ENCODE data around the gene EEF2K.
"Not testable (repeated sequence)": the region's sequence is repeated elsewhere in the genome, so short reads cannot be mapped to it uniquely, and the experiment has no call there.

Gene EEF2K

GRCh38 chr16:22213236-22213635 lies 7.2 kb downstream of the EEF2K start:
- no peak for DNase-seq

- no peak for DNase-seq
These were observed 7.7 kb downstream of the EEF2K start for GRCh38 chr16:22213801-22214200.

GRCh38 chr16:22214402-22214801 lies 8.3 kb downstream of the EEF2K start:
- DNase-seq: no peak

GRCh38 chr16:22214889-22215288 lies 8.8 kb downstream of the EEF2K start:
- DNase-seq: no peak

- no peak for DNase-seq
These were observed 10.2 kb downstream of the EEF2K start for GRCh38 chr16:22216191-22216831.

- not testable (repeated sequence) for DNase-seq
These were observed 10.8 kb downstream of the EEF2K start for GRCh38 chr16:22216832-22217225.

- DNase-seq: no peak
These were observed 12.0 kb downstream of the EEF2K start for GRCh38 chr16:22217890-22218730.

GRCh38 chr16:22219389-22220068 lies 13.5 kb downstream of the EEF2K start:
- DNase-seq: no peak

GRCh38 chr16:22220069-22220440 lies 14.0 kb downstream of the EEF2K start:
- no peak for DNase-seq

- DNase-seq: no peak
These were observed 14.6 kb downstream of the EEF2K start for GRCh38 chr16:22220714-22221113.

- no peak for DNase-seq
These were observed 15.9 kb downstream of the EEF2K start for GRCh38 chr16:22222006-22222405.

- no peak for DNase-seq
These were observed 16.9 kb downstream of the EEF2K start for GRCh38 chr16:22222998-22223397.

- no peak for DNase-seq
These were observed 19.0 kb downstream of the EEF2K start for GRCh38 chr16:22225060-22225459.

- DNase-seq: no peak
These were observed 23.8 kb downstream of the EEF2K start for GRCh38 chr16:22229889-22230288.

GRCh38 chr16:22232277-22233036 lies 26.4 kb downstream of the EEF2K start:
- peak; percentile 4 for DNase-seq

- no peak for DNase-seq
These were observed 26.9 kb downstream of the EEF2K start for GRCh38 chr16:22233037-22233372.

GRCh38 chr16:22235839-22236745 lies 30.0 kb downstream of the EEF2K start:
- no peak for DNase-seq

- DNase-seq: no peak
These were observed 33.2 kb downstream of the EEF2K start for GRCh38 chr16:22239131-22239805.

- DNase-seq: no peak
These were observed 34.1 kb downstream of the EEF2K start for GRCh38 chr16:22240023-22240710.

- no peak for DNase-seq
These were observed 44.4 kb downstream of the EEF2K start for GRCh38 chr16:22250522-22250921.

- DNase-seq: no peak
These were observed 46.2 kb downstream of the EEF2K start for GRCh38 chr16:22252317-22252716.
